Activated CD4-positive, alpha-beta memory T cell treated with anti-CD3 and anti-CD28 coated beads for 36 hours (primary cell): Measurements from ENCODE around the gene C11orf42. TPM values are rescaled to one million over a fixed set of nuclear protein-coding genes. Genes with fewer than 3 reads are reported as not detected.

ENCODE experiments used
- CTCF ChIA-PET: fragments of 350-600 bp; sonication (Branson Sonifier 250); formaldehyde crosslinking; loops from one replicate; lab custom pipeline; 2021; ENCODE audit warnings: antibody characterized with exemption, inconsistent platforms; lab: Charles Lee
- POLR2A ChIA-PET: fragments of 350-600 bp; sonication (Branson Sonifier 250); formaldehyde crosslinking; loops from one replicate; lab custom pipeline; 2021; ENCODE audit warnings: antibody characterized with exemption; lab: Charles Lee
- DNase-seq: peaks from one replicate; pipeline ENCODE4 v3.0.0-alpha.2; 2020
- H3K27ac Mint-ChIP-seq: one replicate; pipeline ENCODE4 v1.8.0; 2021; ENCODE audit warnings: mixed read lengths
- H3K27me3 Mint-ChIP-seq: one replicate; pipeline ENCODE4 v1.8.0; 2021; ENCODE audit warnings: mixed read lengths
- H3K36me3 Mint-ChIP-seq: one replicate; pipeline ENCODE4 v1.8.0; 2021; ENCODE audit warnings: mixed read lengths
- H3K4me1 Mint-ChIP-seq: one replicate; pipeline ENCODE4 v1.8.0; 2021; ENCODE audit warnings: low read depth, mixed read lengths
- H3K4me3 Mint-ChIP-seq: one replicate; pipeline ENCODE4 v1.8.0; 2021; ENCODE audit warnings: mild to moderate bottlenecking, mixed read lengths
- H3K9me3 Mint-ChIP-seq: one replicate; pipeline ENCODE4 v1.8.0; 2021; ENCODE audit warnings: mixed read lengths
- intact Hi-C: fragments of 100-400 bp; cut with micrococcal nuclease; formaldehyde crosslinking; loops from one replicate; pipeline ENCODE4 v1.15.1; 2023
- total RNA-seq, 2 experiments: library from RNA; stranded (reverse); gene quantifications; one replicate each; pipeline ENCODE4 v1.2.3, GENCODE V29; 2021

Gene C11orf42
- total RNA-seq, 2 experiments from 2014 or later, result not detected

- POLR2A ChIA-PET, result no interaction called here
- Mint-ChIP-seq H3K9me3 (no peaks in the 10 kb centered on the region), H3K27me3 (peaks cover 19% of the 10 kb centered on the region), H3K4me3 (no peak overlapping the region), H3K36me3 (no peaks in the 10 kb centered on the region), H3K27ac (no peak overlapping the region), H3K4me1 (no peaks in the 10 kb centered on the region)
- DNase-seq, result no peak
- CTCF ChIA-PET, result interaction anchor here (0.7 to 5.4 kb wide), 10 partner anchors 9 to 183 kb away, joined by 3 to 38 read pairs (median 5); partner anchors contain the start of gene CAVIN3
- intact Hi-C loops, result no loop called here
Measured at GRCh38 chr11:6260207-6260726, 54.9 kb downstream of the C11orf42 start.

Other genes with a start within 250 kb of the C11orf42 start
- gene OR56A5, start 237.1 kb upstream of the C11orf42 start, total RNA-seq, result not detected
- gene OR52L1, start 218.6 kb upstream of the C11orf42 start, total RNA-seq, result not detected
- not detected for gene OR56A4, start 198.6 kb upstream of the C11orf42 start, total RNA-seq
- not detected for gene OR56A1, start 174.8 kb upstream of the C11orf42 start, total RNA-seq
- gene OR56B4, start 97.9 kb upstream of the C11orf42 start, total RNA-seq, result not detected
- gene OR52B2, start 35.2 kb upstream of the C11orf42 start, total RNA-seq, result not detected
- not detected for gene OR52W1, start 6.3 kb upstream of the C11orf42 start, total RNA-seq
- 10 to 100 TPM; 15.3 to 15.8 TPM for gene FHIP1B, start 29.1 kb downstream of the C11orf42 start, total RNA-seq
- not detected for gene CNGA4, start 33.5 kb downstream of the C11orf42 start, total RNA-seq
- not detected for gene CCKBR, start 54.3 kb downstream of the C11orf42 start, total RNA-seq
- 10 to 100 TPM; 27.3 to 29.2 TPM for gene CAVIN3, start 114.9 kb downstream of the C11orf42 start, total RNA-seq
- 10 to 100 TPM; 23.4 to 23.8 TPM for gene SMPD1, start 184.9 kb downstream of the C11orf42 start, total RNA-seq
- gene APBB1, start 213.5 kb downstream of the C11orf42 start, total RNA-seq, result 10 to 100 TPM; 51.6 to 55.3 TPM
- gene HPX, start 235.4 kb downstream of the C11orf42 start, total RNA-seq, result under 1 TPM in 1 of 2 experiments, not detected in 1; 0.56 TPM